Left lung (tissue), 10 donors: ENCODE results near the gene DLGAP1. TPM values are rescaled to one million over a fixed set of nuclear protein-coding genes. Genes with fewer than 3 reads are reported as not detected.

Experiments used
- ATAC-seq: fragments of 200-7000 bp; cut with Tn5 transposase; one replicate; pipeline ENCODE4 v1.9.1; 2020; ENCODE audit warnings: moderate library complexity
- DNase-seq, 4 donors: peaks; one replicate each; pipeline ENCODE4 v3.0.0-alpha.2; 2013 to 2020
- H3K27ac ChIP-seq, 2 donors: fragments of 200-600 bp; sonication (generic) in 1 of 2; one replicate each; pipeline versions ENCODE4 v1.5.0 to v1.8.0; 2020 to 2021
- H3K27me3 ChIP-seq, 2 donors: fragments of 200-600 bp; sonication (generic) in 1 of 2; one replicate each; pipeline versions ENCODE4 v1.5.0 to v1.8.0; 2020 to 2021
- H3K36me3 ChIP-seq, 2 donors: fragments of 200-600 bp; sonication (generic) in 1 of 2; one replicate each; pipeline versions ENCODE4 v1.5.0 to v1.8.0; 2020 to 2021
- H3K4me1 ChIP-seq, 2 donors: fragments of 200-600 bp; one replicate each; pipeline ENCODE4 v1.8.0; 2021
- H3K4me3 ChIP-seq, 2 donors: fragments of 200-600 bp; sonication (generic) in 1 of 2; one replicate each; pipeline versions ENCODE4 v1.5.0 to v1.8.0; 2020 to 2021; ENCODE audit warnings: mild to moderate bottlenecking in 1 of 2
- H3K9me3 ChIP-seq, 2 donors: fragments of 200-600 bp; sonication (generic) in 1 of 2; one replicate each; pipeline versions ENCODE4 v1.5.0 to v1.8.0; 2020 to 2021
- CTCF ChIP-seq, 2 donors: fragments of 200-600 bp; sonication (generic) in 1 of 2; IDR thresholded peaks; one replicate each; pipeline versions ENCODE4 v1.5.0 to v1.8.0; 2021; ENCODE audit warnings: antibody characterized with exemption in 2 of 2
- intact Hi-C, 2 donors: fragments of 100-400 bp; cut with DNase I; formaldehyde crosslinking; loops; one replicate each; pipeline versions ENCODE4 v1.11.2 to v1.14.2; 2022
- polyA plus RNA-seq, 6 donors: library from polyadenylated mRNA; unstranded; fragments of 120-200 nt; gene quantifications; one replicate each; pipeline ENCODE4 v1.2.1, GENCODE V29; 2013; ENCODE audit not compliant: insufficient read length in 6 of 6
- total RNA-seq, 2 donors: library from RNA; stranded (reverse); fragmentation: NEBNext Ultra II Directional; extraction: Animal tissue kit (Norgen Biotek cat#: 25700); gene quantifications; one replicate each; pipeline ENCODE4 v1.2.1, GENCODE V29; 2021
- donor health status: DM: no; HTN: yes; CAD: no.
- donor health status: DM: no; HTN: no; CAD: no.

Gene DLGAP1
- total and polyA plus RNA-seq, 8 donors = 1.6 to 4.0 (median 2.1) TPM

GRCh38 chr18:4181882-4182568 is 273.1 kb downstream of the DLGAP1 start:
- H3K27ac ChIP-seq = no peak overlapping the region
- H3K4me3 ChIP-seq = no peak overlapping the region
- intact Hi-C loops = no loop called here
- ATAC-seq (no peak), DNase-seq (no peak)
- no peaks in the 10 kb centered on the region for H3K4me1 ChIP-seq
- H3K27me3 ChIP-seq = no peaks in the 10 kb centered on the region
- no peaks in the 10 kb centered on the region for H3K36me3 ChIP-seq
- TF ChIP-seq CTCF (IDR thresholded peaks at IDR 0.05) = no peak
- peaks cover 0 to 8% of the 10 kb centered on the region in 2 donors for H3K9me3 ChIP-seq

GRCh38 chr18:4181086-4181485 is 274.0 kb downstream of the DLGAP1 start:
- H3K9me3 ChIP-seq = peaks cover 0 to 7% of the 10 kb centered on the region in 2 donors
- no peak overlapping the region for H3K27ac ChIP-seq
- DNase-seq (no peak), ATAC-seq (no peak)
- intact Hi-C loops = no loop called here
- H3K4me3 ChIP-seq = no peak overlapping the region
- H3K4me1 ChIP-seq = no peaks in the 10 kb centered on the region
- no peaks in the 10 kb centered on the region for H3K36me3 ChIP-seq
- no peak for TF ChIP-seq CTCF (IDR thresholded peaks at IDR 0.05)
- H3K27me3 ChIP-seq = no peaks in the 10 kb centered on the region

GRCh38 chr18:4172196-4173100 is 282.7 kb downstream of the DLGAP1 start:
- H3K27ac ChIP-seq = no peak overlapping the region
- H3K4me3 ChIP-seq = no peak overlapping the region
- intact Hi-C loops = no loop called here
- DNase-seq (peak in 2 of 4 donors; percentile 0 to 10), ATAC-seq (no peak)
- H3K9me3 ChIP-seq = no peaks in the 10 kb centered on the region
- H3K36me3 ChIP-seq = no peaks in the 10 kb centered on the region
- H3K4me1 ChIP-seq = no peaks in the 10 kb centered on the region
- no peak for TF ChIP-seq CTCF (IDR thresholded peaks at IDR 0.05)
- no peaks in the 10 kb centered on the region for H3K27me3 ChIP-seq

- TF ChIP-seq CTCF (IDR thresholded peaks at IDR 0.05) = no peak
- no peaks in the 10 kb centered on the region for H3K36me3 ChIP-seq
- no peak overlapping the region for H3K27ac ChIP-seq
- no peak overlapping the region for H3K4me3 ChIP-seq
- no peak for ATAC-seq
- intact Hi-C loops = no loop called here
- DNase-seq = no peak
- H3K4me1 ChIP-seq = no peaks in the 10 kb centered on the region
- no peaks in the 10 kb centered on the region for H3K27me3 ChIP-seq
- no peaks in the 10 kb centered on the region for H3K9me3 ChIP-seq
Observed at GRCh38 chr18:4157352-4157751, 297.8 kb downstream of the DLGAP1 start.

GRCh38 chr18:4146797-4147196 is 308.3 kb downstream of the DLGAP1 start:
- Histone ChIP-seq H3K9me3 (no peaks in the 10 kb centered on the region), H3K4me3 (no peak overlapping the region), H3K27ac (no peak overlapping the region), H3K4me1 (no peaks in the 10 kb centered on the region), H3K36me3 (no peaks in the 10 kb centered on the region), H3K27me3 (no peaks in the 10 kb centered on the region)
- DNase-seq = no peak
- TF ChIP-seq CTCF (IDR thresholded peaks at IDR 0.05) = no peak
- no peak for ATAC-seq
- intact Hi-C loops = no loop called here
